Liver (tissue), 9 donors: ENCODE results near the gene MBD3L2B. TPM values are rescaled to one million over a fixed set of nuclear protein-coding genes. Genes with fewer than 3 reads are reported as not detected.
"Not testable (repeated sequence)": the region's sequence is repeated elsewhere in the genome, so short reads cannot be mapped to it uniquely, and the experiment has no call there.

ENCODE experiments used
- DNase-seq: peaks from one replicate; pipeline ENCODE4 v3.0.0-alpha.2; 2017; ENCODE audit warnings: low spot score
- H3K27ac ChIP-seq, 2 donors: one replicate each; pipeline ENCODE4 v1.7.0; 2013; ENCODE audit warnings: inconsistent platforms in 2 of 2, low read length in 2 of 2, control low read depth in 1 of 2, low read depth in 1 of 2, mild to moderate bottlenecking in 1 of 2
- H3K27me3 ChIP-seq, 4 donors: one replicate each; pipeline versions ENCODE4 v1.6.1 to v1.7.0; 2013; ENCODE audit warnings: low read length in 3 of 4, inconsistent platforms in 1 of 4, mild to moderate bottlenecking in 1 of 4, moderate library complexity in 1 of 4; ENCODE audit not compliant: control insufficient read depth in 4 of 4, insufficient read depth in 4 of 4
- H3K36me3 ChIP-seq, 4 donors: one replicate each; pipeline versions ENCODE4 v1.6.1 to v1.7.0; 2013; ENCODE audit warnings: low read length in 3 of 4, mild to moderate bottlenecking in 3 of 4, low read depth in 1 of 4, moderate library complexity in 1 of 4; ENCODE audit not compliant: control insufficient read depth in 4 of 4, insufficient read depth in 3 of 4
- H3K4me1 ChIP-seq, 4 donors: one replicate each; pipeline versions ENCODE4 v1.6.1 to v1.7.0; 2013; ENCODE audit warnings: low read length in 3 of 4, mild to moderate bottlenecking in 3 of 4, moderate library complexity in 1 of 4; ENCODE audit not compliant: control insufficient read depth in 4 of 4, insufficient read depth in 4 of 4
- H3K4me3 ChIP-seq, 3 donors: one replicate each; pipeline versions ENCODE4 v1.6.1 to v1.7.0; 2013; ENCODE audit warnings: low read length in 3 of 3, control low read depth in 1 of 3, low read depth in 1 of 3, mild to moderate bottlenecking in 1 of 3
- H3K9ac ChIP-seq, 2 donors: one replicate each; pipeline ENCODE4 v1.7.0; 2013; ENCODE audit warnings: low read length in 2 of 2, mild to moderate bottlenecking in 2 of 2, moderate library complexity in 2 of 2, control low read depth in 1 of 2, low read depth in 1 of 2
- H3K9me3 ChIP-seq, 4 donors: one replicate each; pipeline versions ENCODE4 v1.6.1 to v1.7.0; 2013; ENCODE audit warnings: low read length in 3 of 4; ENCODE audit not compliant: control insufficient read depth in 4 of 4
- ATF3 ChIP-seq: IDR thresholded peaks from 2 replicates; pipeline ENCODE4 v1.6.1; 2016; ENCODE audit warnings: antibody characterized with exemption
- CTCF ChIP-seq: fragments of 150-350 bp; IDR thresholded peaks from 2 replicates; pipeline ENCODE4 v1.5.1; 2017; ENCODE audit warnings: improper control_type of control experiment, low read depth, low read length; ENCODE audit not compliant: missing input control
- EGR1 ChIP-seq, 2 donors: IDR thresholded peaks; 2 replicates each; pipeline ENCODE4 v1.6.1; 2016 to 2018; ENCODE audit warnings: antibody characterized with exemption in 2 of 2, low read depth in 2 of 2
- FOXA1 ChIP-seq: IDR thresholded peaks from 2 replicates; pipeline ENCODE4 v1.6.1; 2016; ENCODE audit warnings: antibody characterized with exemption
- FOXA2 ChIP-seq: IDR thresholded peaks from 2 replicates; pipeline ENCODE4 v1.6.1; 2016; ENCODE audit warnings: antibody characterized with exemption
- GABPA ChIP-seq, 2 donors: IDR thresholded peaks in 1 of 2; conservative IDR thresholded peaks in 1 of 2; 2 replicates each; pipeline ENCODE4 v1.6.1; 2016; ENCODE audit warnings: antibody characterized with exemption in 2 of 2, mild to moderate bottlenecking in 1 of 2, moderate library complexity in 1 of 2
- HNF4A ChIP-seq, 2 donors: conservative IDR thresholded peaks; 2 replicates each; pipeline ENCODE4 v1.6.1; 2016; ENCODE audit warnings: antibody characterized with exemption in 2 of 2, mild to moderate bottlenecking in 2 of 2
- HNF4G ChIP-seq: IDR thresholded peaks from 2 replicates; pipeline ENCODE4 v1.6.1; 2016; ENCODE audit warnings: antibody characterized with exemption
- JUND ChIP-seq, 2 donors: IDR thresholded peaks; 2 replicates each; pipeline ENCODE4 v1.6.1; 2016; ENCODE audit warnings: antibody characterized with exemption in 2 of 2
- MAX ChIP-seq: IDR thresholded peaks from 2 replicates; pipeline ENCODE4 v1.6.1; 2016; ENCODE audit warnings: antibody characterized with exemption
- NR2F2 ChIP-seq: IDR thresholded peaks from 2 replicates; pipeline ENCODE4 v1.6.1; 2016; ENCODE audit warnings: antibody characterized with exemption
- RAD21 ChIP-seq, 2 donors: IDR thresholded peaks; 2 replicates each; pipeline ENCODE4 v1.6.1; 2016; ENCODE audit warnings: antibody characterized with exemption in 2 of 2, mild to moderate bottlenecking in 2 of 2
- RXRA ChIP-seq, 2 donors: IDR thresholded peaks; 2 replicates each; pipeline ENCODE4 v1.6.1; 2017 to 2018; ENCODE audit warnings: antibody characterized with exemption in 2 of 2, mild to moderate bottlenecking in 1 of 2
- SP1 ChIP-seq: IDR thresholded peaks from 2 replicates; pipeline ENCODE4 v1.6.1; 2018; ENCODE audit warnings: antibody characterized with exemption, mild to moderate bottlenecking
- YY1 ChIP-seq: IDR thresholded peaks from 2 replicates; pipeline ENCODE4 v1.6.1; 2016; ENCODE audit warnings: antibody characterized with exemption, mild to moderate bottlenecking
- ZBTB33 ChIP-seq: IDR thresholded peaks from 2 replicates; pipeline ENCODE4 v1.6.1; 2016; ENCODE audit warnings: antibody characterized with exemption
- WGBS: extraction: QIAGEN DNeasy Blood & Tissue Kit; methylation state at CpG from one replicate; pipeline ENCODE4 v1.1.7; 2013; 5-methylcytosine and 5-hydroxymethylcytosine counted together
- polyA plus RNA-seq, 2 donors: library from polyadenylated mRNA; stranded (reverse) in 1 of 2; unstranded in 1 of 2; fragments of 200-250 nt in 1 of 2; fragments of >200 nt in 1 of 2; fragmentation: Nextera tagmentation in 1 of 2; extraction: Ambion mirVana in 1 of 2; gene quantifications; one replicate each; pipeline versions ENCODE4 v1.2.1 to v1.2.3, GENCODE V29; 2013 to 2015
- total RNA-seq, 2 donors: library from RNA; depleted of rRNA; stranded (reverse); fragments of >200 nt; gene quantifications; one replicate each; pipeline ENCODE4 v1.2.3, GENCODE V29; 2014
- donor health status: healthy.
- donor health status: healthy.
- donor health status: healthy.
- donor health status: healthy.
- donor health status: healthy.

MBD3L2B gene
- total and polyA plus RNA-seq, 4 donors, result not detected

- H3K9ac ChIP-seq, H3K27ac ChIP-seq, H3K36me3 ChIP-seq, H3K4me3 ChIP-seq, DNase-seq, H3K4me1 ChIP-seq, H3K27me3 ChIP-seq, H3K9me3 ChIP-seq: not testable (repeated sequence)
- 50% methylated on average over 13 of the region's 13 CpGs for WGBS
- peak; percentile 16 for TF ChIP-seq CTCF
- TF ChIP-seq RAD21 (IDR thresholded peaks at IDR 0.05), result peak in 1 of 2 donors; percentile 21
These were observed 45.9 kb upstream of the MBD3L2B start for GRCh38 chr19:7067122-7067521.

GRCh38 chr19:7063764-7064418 is 42.7 kb upstream of the MBD3L2B start:
- H3K4me1 ChIP-seq, result no peaks in the 10 kb centered on the region
- H3K27me3 ChIP-seq, result no peaks in the 10 kb centered on the region
- H3K27ac ChIP-seq, result no peak overlapping the region
- no peak overlapping the region for H3K4me3 ChIP-seq
- TF ChIP-seq RXRA (IDR thresholded peaks at IDR 0.05) (no peak), HNF4A (conservative IDR thresholded peaks at IDR 0.05) (no peak), ZBTB33 (no peak)
- H3K36me3 ChIP-seq, result no peaks in the 10 kb centered on the region
- no peaks in the 10 kb centered on the region for H3K9me3 ChIP-seq
- no peak for DNase-seq
- 89% methylated on average over 9 of the region's 9 CpGs for WGBS
- H3K9ac ChIP-seq, result no peak overlapping the region

GRCh38 chr19:7063339-7063738 is 42.1 kb upstream of the MBD3L2B start:
- H3K4me1 ChIP-seq, result no peaks in the 10 kb centered on the region
- no peak overlapping the region for H3K27ac ChIP-seq
- no peaks in the 10 kb centered on the region for H3K9me3 ChIP-seq
- no peak overlapping the region for H3K9ac ChIP-seq
- no peaks in the 10 kb centered on the region for H3K27me3 ChIP-seq
- WGBS, result 75% methylated on average over 4 of the region's 4 CpGs
- no peak for DNase-seq
- H3K4me3 ChIP-seq, result no peak overlapping the region
- no peaks in the 10 kb centered on the region for H3K36me3 ChIP-seq
- TF ChIP-seq RXRA (IDR thresholded peaks at IDR 0.05), result no peak
- no peak for TF ChIP-seq HNF4A (conservative IDR thresholded peaks at IDR 0.05)
- TF ChIP-seq FOXA1, result no peak
- TF ChIP-seq HNF4G, result no peak
- no peak for TF ChIP-seq GABPA (IDR thresholded peaks at IDR 0.05 in 1 of 2, conservative IDR thresholded peaks at IDR 0.05 in 1 of 2)
- no peak for TF ChIP-seq MAX
- TF ChIP-seq FOXA2, result no peak
- no peak for TF ChIP-seq JUND (IDR thresholded peaks at IDR 0.05)
- TF ChIP-seq YY1, result no peak
- no peak for TF ChIP-seq NR2F2
- TF ChIP-seq EGR1 (IDR thresholded peaks at IDR 0.05; ENCODE audit: low read depth in 2 of 2), result no peak
- TF ChIP-seq RAD21 (IDR thresholded peaks at IDR 0.05), result no peak
- no peak for TF ChIP-seq ATF3
- TF ChIP-seq SP1, result no peak

GRCh38 chr19:7059977-7060376 is 38.7 kb upstream of the MBD3L2B start:
- H3K4me1 ChIP-seq, H3K27me3 ChIP-seq, H3K9ac ChIP-seq, H3K27ac ChIP-seq, H3K4me3 ChIP-seq, DNase-seq, H3K9me3 ChIP-seq, H3K36me3 ChIP-seq: not testable (repeated sequence)
- WGBS, result 67% methylated on average over 1 of the region's 2 CpGs

GRCh38 chr19:7058576-7058975 is 37.3 kb upstream of the MBD3L2B start, which contains the start of gene MBD3L3:
Gene MBD3L3 (minus strand): TSS chr19:7058676. CDS start chr19:7058605, 71 bp downstream.
- not testable (repeated sequence) for H3K4me1 ChIP-seq, H3K4me3 ChIP-seq, H3K36me3 ChIP-seq, H3K27me3 ChIP-seq, DNase-seq, H3K9ac ChIP-seq, H3K9me3 ChIP-seq, H3K27ac ChIP-seq
- no CpG with 5 or more reads among the region's 8 CpGs for WGBS
